GM19025 (cell line): ENCODE measurements around the gene OR52K1.

Experiments
- ATAC-seq: cut with Tn5 transposase; IDR thresholded peaks from one replicate; pipeline ENCODE4 v1.9.1; 2021; ENCODE audit warnings: mild to moderate bottlenecking, low read depth, moderate library complexity; ENCODE audit not compliant: unreplicated experiment

OR52K1 gene

GRCh38 chr11:4482445-4482844 lies at the start of gene OR52K1:
Gene OR52K1 (plus strand): TSS chr11:4482646. CDS start chr11:4488901, 6,255 bp downstream.
- ATAC-seq, result no peak

- no peak for ATAC-seq
Measured at GRCh38 chr11:4433856-4434255, 48.6 kb upstream of the OR52K1 start.

- ATAC-seq, result no peak
Measured at GRCh38 chr11:4436411-4436810, 46.0 kb upstream of the OR52K1 start.

GRCh38 chr11:4441515-4441914 lies 40.9 kb upstream of the OR52K1 start:
- ATAC-seq, result no peak

- no peak for ATAC-seq
Measured at GRCh38 chr11:4443232-4443891, 39.1 kb upstream of the OR52K1 start.

- no peak for ATAC-seq
Measured at GRCh38 chr11:4448995-4449394, 33.5 kb upstream of the OR52K1 start, which contains the start of gene OR52K2. Gene OR52K2 (plus strand): TSS chr11:4449295. CDS start chr11:4449340, 45 bp downstream.

GRCh38 chr11:4453118-4453517 lies 29.3 kb upstream of the OR52K1 start:
- ATAC-seq, result no peak

- ATAC-seq, result no peak
Measured at GRCh38 chr11:4454021-4454420, 28.4 kb upstream of the OR52K1 start.

GRCh38 chr11:4455419-4455818 lies 27.0 kb upstream of the OR52K1 start:
- no peak for ATAC-seq

GRCh38 chr11:4459500-4459899 lies 22.9 kb upstream of the OR52K1 start:
- ATAC-seq, result no peak

- ATAC-seq, result no peak
Measured at GRCh38 chr11:4460151-4460550, 22.3 kb upstream of the OR52K1 start.

- no peak for ATAC-seq
Measured at GRCh38 chr11:4464216-4465159, 18.0 kb upstream of the OR52K1 start.

GRCh38 chr11:4465407-4465806 lies 17.0 kb upstream of the OR52K1 start:
- ATAC-seq, result no peak

- no peak for ATAC-seq
Measured at GRCh38 chr11:4466131-4466870, 16.1 kb upstream of the OR52K1 start.

- no peak for ATAC-seq
Measured at GRCh38 chr11:4466871-4467442, 15.5 kb upstream of the OR52K1 start.

GRCh38 chr11:4467811-4468606 lies 14.4 kb upstream of the OR52K1 start:
- no peak for ATAC-seq

- ATAC-seq, result no peak
Measured at GRCh38 chr11:4479644-4480043, 2.8 kb upstream of the OR52K1 start.

- no peak for ATAC-seq
Measured at GRCh38 chr11:4480577-4481239, 1.7 kb upstream of the OR52K1 start.

- no peak for ATAC-seq
Measured at GRCh38 chr11:4481240-4481582, 1.2 kb upstream of the OR52K1 start.
